ENCODE data around the gene SLC8B1.

- TF ChIP-seq, protein P1, sequence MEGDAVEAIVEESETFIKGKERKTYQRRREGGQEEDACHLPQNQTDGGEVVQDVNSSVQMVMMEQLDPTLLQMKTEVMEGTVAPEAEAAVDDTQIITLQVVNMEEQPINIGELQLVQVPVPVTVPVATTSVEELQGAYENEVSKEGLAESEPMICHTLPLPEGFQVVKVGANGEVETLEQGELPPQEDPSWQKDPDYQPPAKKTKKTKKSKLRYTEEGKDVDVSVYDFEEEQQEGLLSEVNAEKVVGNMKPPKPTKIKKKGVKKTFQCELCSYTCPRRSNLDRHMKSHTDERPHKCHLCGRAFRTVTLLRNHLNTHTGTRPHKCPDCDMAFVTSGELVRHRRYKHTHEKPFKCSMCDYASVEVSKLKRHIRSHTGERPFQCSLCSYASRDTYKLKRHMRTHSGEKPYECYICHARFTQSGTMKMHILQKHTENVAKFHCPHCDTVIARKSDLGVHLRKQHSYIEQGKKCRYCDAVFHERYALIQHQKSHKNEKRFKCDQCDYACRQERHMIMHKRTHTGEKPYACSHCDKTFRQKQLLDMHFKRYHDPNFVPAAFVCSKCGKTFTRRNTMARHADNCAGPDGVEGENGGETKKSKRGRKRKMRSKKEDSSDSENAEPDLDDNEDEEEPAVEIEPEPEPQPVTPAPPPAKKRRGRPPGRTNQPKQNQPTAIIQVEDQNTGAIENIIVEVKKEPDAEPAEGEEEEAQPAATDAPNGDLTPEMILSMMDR (IDR thresholded peaks at IDR 0.05), result no peak
- TF ChIP-seq ZFX (IDR thresholded peaks at IDR 0.05; ENCODE audit: borderline replicate concordance), result no peak
These were observed 63.5 kb downstream of the SLC8B1 start for GRCh38 chr12:113271466-113271852.
